Measurements from ENCODE around the gene VPS8.

The VPS8 gene

GRCh38 chr3:184814214-184814613, 2.2 kb downstream of the VPS8 start:
- CTCF ChIA-PET: interaction anchor here (0.7 to 3.0 kb wide), 4 partner anchors 11 to 87 kb away, joined by 3 to 19 read pairs (median 6); no protein-coding TSS in a partner anchor
- Histone ChIP-seq H3K4me1 (ENCODE audit: control insufficient read depth, insufficient read depth, low read length) (no peaks in the 10 kb centered on the region; the same call in 1 of the 2 replicates), H3K4me3 (ENCODE audit: low read depth, low read length) (no peak overlapping the region), H3K27ac (ENCODE audit: extremely low read depth, low read depth, low read length) (no peak overlapping the region), H3K36me3 (ENCODE audit: control insufficient read depth in 2 of 2, insufficient read depth in 1 of 2, low read length in 2 of 2) (peaks cover 0 to 8% of the 10 kb centered on the region in 2 experiments; a peak in 1 of 3 replicates), H3K9me3 (ENCODE audit: control insufficient read depth, insufficient read depth, low read depth, low read length) (no peaks in the 10 kb centered on the region)
- TF ChIP-seq ZNF121 (tag by site-specific recombination; IDR thresholded peaks at IDR 0.05) (no peak), ZNF660 (tag by site-specific recombination; IDR thresholded peaks at IDR 0.05) (no peak), ZNF561 (tag by site-specific recombination; IDR thresholded peaks at IDR 0.05; ENCODE audit: borderline replicate concordance) (no peak), ZNF585B (tag by site-specific recombination; IDR thresholded peaks at IDR 0.05) (no peak), TRIM28 (IDR thresholded peaks at IDR 0.05; ENCODE audit: borderline replicate concordance, low read length) (no peak), SCRT2 (tag by site-specific recombination; IDR thresholded peaks at IDR 0.05) (peak; percentile 53), SCRT1 (tag by site-specific recombination; IDR thresholded peaks at IDR 0.05; ENCODE audit: borderline replicate concordance) (0 out of 2 replicates have a peak, but pooled peaks have one; percentile 10), BCL11B (tag by site-specific recombination; IDR thresholded peaks at IDR 0.05; ENCODE audit: low read depth) (no peak), ZNF837 (tag by site-specific recombination; IDR thresholded peaks at IDR 0.05) (no peak), ZNF639 (tag by site-specific recombination; IDR thresholded peaks at IDR 0.05) (no peak), ZBTB20 (tag by site-specific recombination; IDR thresholded peaks at IDR 0.05) (no peak), ZNF214 (tag by site-specific recombination; IDR thresholded peaks at IDR 0.05; ENCODE audit: borderline replicate concordance) (no peak), ZNF521 (tag by site-specific recombination; IDR thresholded peaks at IDR 0.05) (no peak), ZNF624 (tag by site-specific recombination; IDR thresholded peaks at IDR 0.05) (no peak), ZIC2 (tag by site-specific recombination; IDR thresholded peaks at IDR 0.05) (no peak)
- POLR2A ChIA-PET: no interaction called here

GRCh38 chr3:184815046-184815930, 3.3 kb downstream of the VPS8 start:
- ChIA-PET CTCF (interaction anchor here (1.9 to 3.0 kb wide), 2 partner anchors 12 to 88 kb away, joined by 7 to 19 read pairs; no protein-coding TSS in a partner anchor), POLR2A (no interaction called here)
- Histone ChIP-seq H3K27ac (ENCODE audit: extremely low read depth, low read depth, low read length) (no peak overlapping the region), H3K4me3 (ENCODE audit: low read depth, low read length) (no peak overlapping the region), H3K4me1 (ENCODE audit: control insufficient read depth, insufficient read depth, low read length) (no peaks in the 10 kb centered on the region; the same call in 1 of the 2 replicates), H3K9me3 (ENCODE audit: control insufficient read depth, insufficient read depth, low read depth, low read length) (no peaks in the 10 kb centered on the region), H3K36me3 (ENCODE audit: control insufficient read depth in 2 of 2, insufficient read depth in 1 of 2, low read length in 2 of 2) (peaks cover 0 to 8% of the 10 kb centered on the region in 2 experiments; a peak in 1 of 3 replicates)
- TF ChIP-seq, protein P1, sequence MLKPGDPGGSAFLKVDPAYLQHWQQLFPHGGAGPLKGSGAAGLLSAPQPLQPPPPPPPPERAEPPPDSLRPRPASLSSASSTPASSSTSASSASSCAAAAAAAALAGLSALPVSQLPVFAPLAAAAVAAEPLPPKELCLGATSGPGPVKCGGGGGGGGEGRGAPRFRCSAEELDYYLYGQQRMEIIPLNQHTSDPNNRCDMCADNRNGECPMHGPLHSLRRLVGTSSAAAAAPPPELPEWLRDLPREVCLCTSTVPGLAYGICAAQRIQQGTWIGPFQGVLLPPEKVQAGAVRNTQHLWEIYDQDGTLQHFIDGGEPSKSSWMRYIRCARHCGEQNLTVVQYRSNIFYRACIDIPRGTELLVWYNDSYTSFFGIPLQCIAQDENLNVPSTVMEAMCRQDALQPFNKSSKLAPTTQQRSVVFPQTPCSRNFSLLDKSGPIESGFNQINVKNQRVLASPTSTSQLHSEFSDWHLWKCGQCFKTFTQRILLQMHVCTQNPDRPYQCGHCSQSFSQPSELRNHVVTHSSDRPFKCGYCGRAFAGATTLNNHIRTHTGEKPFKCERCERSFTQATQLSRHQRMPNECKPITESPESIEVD (tag by site-specific recombination; IDR thresholded peaks at IDR 0.05): peak; percentile 54; the same call in 1 of the 2 replicates
- TF ChIP-seq ZNF692 (tag by site-specific recombination; IDR thresholded peaks at IDR 0.05): no peak
- no peak for TF ChIP-seq ZNF354C (tag by site-specific recombination; IDR thresholded peaks at IDR 0.05; ENCODE audit: borderline replicate concordance, low read depth)
- 0 out of 2 replicates have a peak, but pooled peaks have one; percentile 34 for TF ChIP-seq ZNF558 (tag by site-specific recombination; IDR thresholded peaks at IDR 0.05)
- TF ChIP-seq ZNF221 (tag by site-specific recombination; IDR thresholded peaks at IDR 0.05; ENCODE audit: borderline replicate concordance): no peak
- TF ChIP-seq PRDM10 (tag by site-specific recombination; IDR thresholded peaks at IDR 0.05): peak; percentile 81
- TF ChIP-seq ZNF341 (tag by site-specific recombination; IDR thresholded peaks at IDR 0.05; ENCODE audit: low read depth): no peak
- TF ChIP-seq, protein P2, sequence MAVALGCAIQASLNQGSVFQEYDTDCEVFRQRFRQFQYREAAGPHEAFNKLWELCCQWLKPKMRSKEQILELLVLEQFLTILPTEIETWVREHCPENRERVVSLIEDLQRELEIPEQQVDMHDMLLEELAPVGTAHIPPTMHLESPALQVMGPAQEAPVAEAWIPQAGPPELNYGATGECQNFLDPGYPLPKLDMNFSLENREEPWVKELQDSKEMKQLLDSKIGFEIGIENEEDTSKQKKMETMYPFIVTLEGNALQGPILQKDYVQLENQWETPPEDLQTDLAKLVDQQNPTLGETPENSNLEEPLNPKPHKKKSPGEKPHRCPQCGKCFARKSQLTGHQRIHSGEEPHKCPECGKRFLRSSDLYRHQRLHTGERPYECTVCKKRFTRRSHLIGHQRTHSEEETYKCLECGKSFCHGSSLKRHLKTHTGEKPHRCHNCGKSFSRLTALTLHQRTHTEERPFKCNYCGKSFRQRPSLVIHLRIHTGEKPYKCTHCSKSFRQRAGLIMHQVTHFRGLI (tag by site-specific recombination; IDR thresholded peaks at IDR 0.05): no peak; the same call in 1 of the 2 replicates
- no peak for TF ChIP-seq ZNF626 (tag by site-specific recombination; IDR thresholded peaks at IDR 0.05)

All from HEK293 (cell line).